SH-SY5Y (cell line): ENCODE results near the gene PGF.

Experiments
- GATA2 ChIP-seq: IDR thresholded peaks from 2 replicates; pipeline ENCODE4 v1.6.1; 2011; ENCODE audit warnings: mild to moderate bottlenecking, low read depth, low read length
- GATA3 ChIP-seq: IDR thresholded peaks from 2 replicates; pipeline ENCODE4 v1.6.1; 2011; ENCODE audit warnings: low read depth, mild to moderate bottlenecking, low read length, moderate library complexity

- no peak for TF ChIP-seq GATA2
- no peak for TF ChIP-seq GATA3
Observed at GRCh38 chr14:74963705-74964271, 8.4 kb upstream of the PGF start.
